IPS-NIHi11 (cell line): ENCODE data around the gene NSF.

ENCODE experiments used
- DNase-seq: peaks from one replicate; pipeline ENCODE4 v3.0.0; 2012; ENCODE audit warnings: mixed read lengths, low spot score

NSF gene

GRCh38 chr17:46717999-46718398 is 127.5 kb downstream of the NSF start:
- no peak for DNase-seq

GRCh38 chr17:46719891-46720290 is 129.4 kb downstream of the NSF start:
- no peak for DNase-seq

DNA sequence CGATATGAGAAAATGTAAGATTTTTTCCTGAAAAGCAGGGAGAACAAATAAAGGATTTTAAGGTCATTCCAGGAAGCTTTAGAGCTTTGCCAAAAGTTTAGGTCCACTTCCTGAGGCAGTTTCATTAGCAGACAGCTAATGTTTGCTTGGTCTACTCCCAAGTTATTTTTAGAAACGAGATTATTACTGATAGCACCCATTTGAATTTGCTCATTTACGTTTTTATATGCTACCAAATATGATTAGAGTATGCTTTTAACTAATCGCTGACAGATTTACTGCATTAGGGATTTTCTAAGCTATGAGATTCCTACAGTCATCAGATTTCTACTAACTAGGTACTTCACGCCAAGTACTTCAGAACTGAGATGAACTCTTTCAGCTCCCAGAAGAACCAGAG is 129.9 kb downstream of the NSF start:
- DNase-seq: no peak

- DNase-seq: no peak
Measured at GRCh38 chr17:46722662-46723285, 132.3 kb downstream of the NSF start.

DNA sequence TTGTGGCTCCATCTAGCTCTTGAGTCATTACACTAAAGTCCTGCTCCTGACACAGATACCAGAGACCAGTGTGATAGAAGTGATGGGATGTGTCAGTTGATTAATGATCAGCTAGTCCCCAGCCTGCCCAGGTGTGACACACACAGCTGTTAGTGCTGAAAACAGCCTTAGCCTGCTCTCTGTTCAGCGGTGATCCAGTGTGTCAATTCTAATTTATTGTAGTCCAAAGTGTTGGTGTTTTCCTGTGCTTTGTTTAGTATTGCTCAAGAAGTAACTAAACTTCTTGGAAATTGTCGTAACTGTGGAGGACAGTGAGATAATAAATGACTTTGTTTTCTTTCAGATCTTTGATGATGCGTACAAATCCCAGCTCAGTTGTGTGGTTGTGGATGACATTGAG is 135.7 kb downstream of the NSF start:
- DNase-seq: no peak

DNA sequence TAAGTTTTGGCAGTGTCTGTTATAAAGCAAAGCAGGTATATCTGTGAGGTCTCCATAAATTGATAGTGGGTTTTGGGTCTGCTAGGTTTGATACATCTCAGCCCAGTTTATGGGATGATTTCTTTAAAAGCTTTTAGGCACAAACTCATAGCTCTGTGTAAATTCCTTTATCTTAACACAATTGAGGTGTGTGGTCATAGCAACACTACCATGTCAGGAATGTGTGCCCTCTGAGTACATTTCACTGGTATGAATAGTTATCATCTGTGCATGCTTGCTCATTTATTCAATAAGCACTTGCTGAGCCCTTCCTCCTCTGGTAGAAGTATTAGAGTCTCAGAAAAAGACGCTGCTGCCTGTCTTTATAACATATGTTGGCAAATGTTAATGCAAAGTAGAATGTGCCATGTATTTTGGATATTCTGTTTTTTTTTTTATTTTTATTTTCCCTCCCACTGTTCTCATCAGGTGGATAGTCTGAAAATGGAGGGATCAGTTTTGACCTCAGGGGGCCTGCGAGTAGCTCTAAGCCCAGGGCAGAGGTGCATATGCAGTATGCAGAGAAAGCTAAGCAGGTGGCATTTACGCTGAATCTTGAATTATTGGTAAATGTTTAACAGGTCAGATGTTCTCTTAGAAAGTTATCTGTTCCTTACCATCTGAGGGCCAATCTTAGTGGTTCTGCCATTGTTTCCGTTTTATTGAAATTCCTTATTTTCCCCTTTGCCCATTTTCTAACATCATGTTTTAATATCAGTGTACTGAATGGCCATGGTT is 137.3 kb downstream of the NSF start:
- DNase-seq: no peak

- DNase-seq: no peak
Measured at GRCh38 chr17:46730026-46730425, 139.6 kb downstream of the NSF start.

DNA sequence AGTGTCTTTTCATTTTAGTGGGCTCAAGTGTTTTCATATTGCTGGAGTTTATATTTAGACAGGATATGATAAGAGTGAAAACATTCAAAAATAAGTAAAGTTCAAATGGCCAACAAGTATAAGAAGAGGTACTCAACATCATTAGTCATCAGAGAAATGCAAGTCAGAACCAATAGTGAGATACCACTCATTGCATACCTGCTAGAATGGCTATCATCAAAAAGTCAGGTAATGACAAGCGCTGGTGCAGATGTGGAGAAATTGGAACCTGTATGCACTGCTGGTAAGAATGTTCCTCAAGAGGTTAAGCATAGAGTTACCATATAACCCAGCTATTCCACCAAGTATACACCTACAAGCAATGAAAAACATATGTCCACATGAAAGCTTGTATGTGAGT is 140.2 kb downstream of the NSF start:
- DNase-seq: no peak

DNA sequence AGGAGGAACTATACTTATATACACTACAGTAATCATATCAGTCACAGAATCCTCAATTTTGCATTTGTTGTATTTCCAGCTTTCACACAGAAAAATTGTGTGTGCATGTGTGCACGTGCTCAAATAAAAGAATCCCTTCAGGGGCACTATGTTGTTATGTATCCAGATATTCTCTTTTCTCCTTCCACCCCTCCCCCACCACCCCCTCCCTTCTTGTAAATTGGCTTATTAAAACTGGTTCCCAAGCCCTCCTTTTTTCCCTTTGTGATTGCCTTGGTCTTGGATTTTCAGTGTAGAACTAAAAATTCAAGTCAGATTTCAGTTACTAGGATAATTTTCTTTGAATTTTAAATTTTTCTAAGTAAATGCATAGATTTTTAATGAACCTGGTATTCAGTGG is 141.7 kb downstream of the NSF start:
- no peak for DNase-seq

DNA sequence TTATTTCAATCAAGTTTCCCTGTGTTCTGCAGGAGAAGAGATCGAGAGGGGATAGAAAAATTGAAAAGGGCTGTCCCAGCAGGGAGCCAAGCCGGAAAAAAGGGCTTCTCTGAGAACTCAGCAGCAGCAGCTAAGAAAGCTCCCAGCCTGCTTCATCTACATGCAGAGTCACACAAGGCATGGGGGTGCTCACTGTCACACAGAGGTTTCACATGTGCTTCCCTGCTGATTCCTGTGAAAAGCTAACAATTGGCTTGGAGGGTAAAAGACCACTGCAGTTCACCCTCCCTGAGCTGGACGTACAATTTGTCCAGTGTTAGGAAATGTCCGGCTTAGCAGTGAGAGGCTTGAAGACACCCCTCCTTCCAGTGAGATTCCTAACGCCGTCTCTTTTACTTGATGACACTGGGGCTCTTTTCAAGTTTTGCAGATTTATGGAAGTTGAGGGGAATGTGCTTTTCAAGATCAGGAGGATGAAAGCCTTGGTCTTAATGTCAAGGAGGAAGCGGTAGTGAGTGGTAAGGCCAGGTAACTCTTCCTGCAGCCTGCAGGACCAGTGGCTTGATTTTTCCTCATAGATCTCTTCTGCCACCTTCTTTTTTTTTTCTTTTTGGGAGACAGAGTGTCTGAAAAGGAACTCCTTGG is 142.4 kb downstream of the NSF start:
- DNase-seq: peak; percentile 57

GRCh38 chr17:46733837-46734475 is 143.5 kb downstream of the NSF start:
- no peak for DNase-seq

GRCh38 chr17:46736100-46736499 is 145.6 kb downstream of the NSF start:
- DNase-seq: no peak

DNA sequence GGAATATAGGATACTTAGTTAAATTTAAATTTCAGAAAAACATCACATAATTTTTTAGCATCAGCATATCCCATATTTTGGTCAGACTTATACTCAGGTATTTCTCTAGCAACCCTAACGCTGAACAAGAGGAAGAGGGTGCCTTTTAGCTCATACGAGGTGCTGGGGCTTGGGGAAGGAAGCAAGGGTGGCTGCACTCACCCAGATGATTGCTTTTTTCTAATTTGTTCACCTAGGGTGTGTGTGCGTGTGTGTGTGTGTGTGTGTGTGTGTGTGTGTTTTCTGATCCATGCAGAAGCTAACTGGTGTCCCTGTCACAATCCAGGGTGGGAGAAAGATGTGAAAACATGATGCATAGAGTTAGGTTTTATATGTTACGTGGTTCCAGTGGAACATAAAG is 146.9 kb downstream of the NSF start:
- no peak for DNase-seq

DNA sequence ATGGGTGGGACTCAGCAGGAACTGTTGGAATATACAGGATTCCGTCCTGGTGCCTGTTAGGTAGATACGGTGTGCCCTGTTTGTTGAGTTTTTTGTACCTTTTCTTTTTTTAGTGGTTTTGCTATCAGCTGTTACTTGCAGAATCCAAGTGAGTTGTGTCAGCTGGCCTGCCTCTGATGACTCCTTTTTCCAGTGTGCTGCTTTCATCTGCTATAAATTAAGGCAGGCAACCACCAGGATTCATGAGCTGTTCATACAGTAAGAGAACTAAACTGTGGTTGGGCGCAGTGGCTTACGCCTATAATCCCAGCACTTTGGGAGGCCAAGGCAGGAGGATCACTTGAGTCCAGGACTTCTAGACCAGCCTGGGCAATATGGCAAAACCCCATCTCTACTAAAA is 148.1 kb downstream of the NSF start:
- DNase-seq: no peak

DNA sequence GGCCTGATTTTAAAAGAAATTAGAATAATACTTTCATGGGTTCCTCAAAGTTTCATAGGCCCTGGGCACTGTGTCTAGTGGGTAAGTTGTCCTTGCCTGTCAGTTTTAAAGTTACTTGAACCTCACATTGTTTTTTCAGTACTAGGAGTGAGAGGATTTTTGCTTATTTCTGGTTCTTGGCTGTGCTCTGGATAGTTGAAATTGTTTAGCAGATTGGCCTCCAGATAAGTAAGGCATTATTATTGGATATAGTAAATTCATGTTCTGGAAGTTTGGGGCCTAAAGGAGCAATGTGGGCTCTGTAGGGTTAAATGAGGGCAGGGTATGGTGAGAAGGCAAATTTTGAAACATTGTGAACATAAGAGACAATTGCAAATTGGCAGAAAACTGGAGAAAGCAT is 149.5 kb downstream of the NSF start:
- DNase-seq: no peak

GRCh38 chr17:46741122-46741730 is 150.8 kb downstream of the NSF start:
- no peak for DNase-seq

GRCh38 chr17:46742565-46743270 is 152.2 kb downstream of the NSF start:
- DNase-seq: no peak

- DNase-seq: no peak
Measured at GRCh38 chr17:46744441-46744840, 154.0 kb downstream of the NSF start.

- DNase-seq: no peak
Measured at GRCh38 chr17:46745376-46745775, 154.9 kb downstream of the NSF start.

DNA sequence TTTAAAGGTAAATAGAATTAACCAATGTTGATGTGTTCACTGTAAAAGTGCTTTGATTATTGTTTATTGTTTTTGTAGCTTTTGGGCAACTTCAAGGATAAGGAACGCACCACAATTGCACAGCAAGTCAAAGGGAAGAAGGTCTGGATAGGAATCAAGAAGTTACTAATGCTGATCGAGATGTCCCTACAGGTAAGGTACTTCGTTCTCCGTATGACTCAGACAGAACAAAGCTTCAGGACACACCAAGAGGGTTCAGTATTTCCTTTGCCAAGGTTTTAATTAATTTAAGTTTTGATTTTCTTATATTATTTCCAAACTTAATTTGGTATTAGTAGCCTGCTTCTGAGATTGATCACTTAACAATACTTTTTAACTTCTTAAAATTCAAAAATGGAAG is 161.0 kb downstream of the NSF start:
- no peak for DNase-seq

DNA sequence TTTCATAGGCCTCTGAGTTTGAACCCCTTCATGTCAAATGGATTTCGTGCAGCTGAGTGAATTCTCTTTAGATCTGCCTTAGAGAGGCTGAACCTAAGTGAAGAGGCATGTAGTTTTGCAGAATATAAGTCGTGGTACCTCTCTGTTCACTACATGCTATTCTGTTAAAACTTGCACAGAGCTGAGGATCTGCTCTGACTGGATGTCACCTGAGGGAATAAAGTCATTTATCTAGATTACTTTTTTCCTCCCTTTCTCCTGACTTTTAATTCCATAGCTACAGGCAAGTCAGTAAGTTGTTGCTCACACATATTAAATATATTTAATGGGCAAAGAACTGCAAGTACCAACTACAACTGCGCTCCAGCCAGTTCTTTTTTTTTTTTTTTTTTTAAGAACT is 163.3 kb downstream of the NSF start:
- DNase-seq: no peak
